ENCODE results near the gene ITGA11. TPM values are rescaled to one million over a fixed set of nuclear protein-coding genes. Genes with fewer than 3 reads are reported as not detected.

Gene ITGA11
- total RNA-seq, 4 donors from 2014 or later, result 3.3 to 15.8 (median 8.6) TPM

- no peaks in the 10 kb centered on the region for H3K9me3 ChIP-seq
- peaks cover 0 to 12% (median 0%) of the 10 kb centered on the region in 4 donors for H3K27me3 ChIP-seq
- TF ChIP-seq POLR2A (IDR thresholded peaks at IDR 0.05; ENCODE audit: low read depth) (no peak), POLR2AphosphoS5 (IDR thresholded peaks at IDR 0.05) (no peak), EP300 (IDR thresholded peaks at IDR 0.05) (no peak), CTCF (IDR thresholded peaks at IDR 0.05) (no peak)
- peaks cover 0 to 25% (median 0%) of the 10 kb centered on the region in 4 donors for H3K36me3 ChIP-seq
- no peak for DNase-seq (ENCODE audit: extremely low spot score)
- no peak overlapping the region for H3K27ac ChIP-seq (replicated peaks in 1 of 4)
- H3K4me3 ChIP-seq, result no peak overlapping the region
- 74% methylated on average over 8 of the region's 9 CpGs for WGBS
- no peaks in the 10 kb centered on the region for H3K4me1 ChIP-seq
- intact Hi-C loops (cut with DNase I), result no loop called here
These were observed 109.2 kb downstream of the ITGA11 start for GRCh38 chr15:68322796-68323195.

- intact Hi-C loops (cut with DNase I), result no loop called here
- DNase-seq (ENCODE audit: extremely low spot score), result no peak
- Histone ChIP-seq H3K4me1 (peaks cover 0 to 3% (median 1%) of the 10 kb centered on the region in 4 donors), H3K4me3 (no peak overlapping the region), H3K36me3 (peaks cover 0 to 25% (median 0%) of the 10 kb centered on the region in 4 donors), H3K9me3 (no peaks in the 10 kb centered on the region), H3K27me3 (peaks cover 0 to 16% (median 0%) of the 10 kb centered on the region in 4 donors), H3K27ac (replicated peaks in 1 of 4) (no peak overlapping the region)
- 78% methylated on average over 7 of the region's 7 CpGs for WGBS
- no peak for TF ChIP-seq POLR2A (IDR thresholded peaks at IDR 0.05; ENCODE audit: low read depth)
- TF ChIP-seq EP300 (IDR thresholded peaks at IDR 0.05), result no peak
These were observed 110.7 kb downstream of the ITGA11 start for GRCh38 chr15:68321229-68321628.

- no peak overlapping the region for H3K27ac ChIP-seq (replicated peaks in 1 of 4)
- peaks cover 0 to 11% (median 9%) of the 10 kb centered on the region in 4 donors for H3K4me1 ChIP-seq
- peaks cover 0 to 24% (median 0%) of the 10 kb centered on the region in 4 donors for H3K27me3 ChIP-seq
- TF ChIP-seq POLR2A (IDR thresholded peaks at IDR 0.05; ENCODE audit: low read depth) (no peak), CTCF (IDR thresholded peaks at IDR 0.05) (no peak), EP300 (IDR thresholded peaks at IDR 0.05) (no peak), POLR2AphosphoS5 (IDR thresholded peaks at IDR 0.05) (no peak)
- DNase-seq (ENCODE audit: extremely low spot score), result no peak
- H3K36me3 ChIP-seq, result peaks cover 0 to 15% (median 0%) of the 10 kb centered on the region in 4 donors
- H3K4me3 ChIP-seq, result no peak overlapping the region
- intact Hi-C loops (cut with DNase I), result no loop called here
- H3K9me3 ChIP-seq, result no peaks in the 10 kb centered on the region
- 93% methylated on average over 6 of the region's 12 CpGs for WGBS
These were observed 112.0 kb downstream of the ITGA11 start for GRCh38 chr15:68319997-68320396.

- TF ChIP-seq POLR2AphosphoS5 (IDR thresholded peaks at IDR 0.05), result no peak
- no peak for TF ChIP-seq EP300 (IDR thresholded peaks at IDR 0.05)
- TF ChIP-seq POLR2A (IDR thresholded peaks at IDR 0.05; ENCODE audit: low read depth), result no peak
- no peak for TF ChIP-seq CTCF (IDR thresholded peaks at IDR 0.05)
- Histone ChIP-seq H3K4me3 (no peak overlapping the region), H3K27ac (replicated peaks in 1 of 4) (no peak overlapping the region), H3K27me3 (peaks cover 0 to 24% (median 0%) of the 10 kb centered on the region in 4 donors), H3K4me1 (peaks cover 0 to 11% (median 9%) of the 10 kb centered on the region in 4 donors), H3K9me3 (no peaks in the 10 kb centered on the region), H3K36me3 (peaks cover 0 to 14% (median 0%) of the 10 kb centered on the region in 4 donors)
- intact Hi-C loops (cut with DNase I), result no loop called here
- no peak for DNase-seq (ENCODE audit: extremely low spot score)
- 97% methylated on average over 18 of the region's 18 CpGs for WGBS
These were observed 112.7 kb downstream of the ITGA11 start for GRCh38 chr15:68318931-68319909.
